ENCODE data around the gene IFT88.

GRCh38 chr13:20571676-20572075, 4.7 kb downstream of the IFT88 start:
- TF ChIP-seq CTCF (IDR thresholded peaks at IDR 0.05; ENCODE audit: insufficient read depth, low read length, poor library complexity, severe bottlenecking) (no peak), EZH2phosphoT487 (conservative IDR thresholded peaks at IDR 0.05; ENCODE audit: low read length) (no peak)

Data from SU-DHL-6 (cell line).